Kidney capillary endothelial cell (primary cell): ENCODE results near the gene NCBP2.
"Not testable (repeated sequence)": the region's sequence is repeated elsewhere in the genome, so short reads cannot be mapped to it uniquely, and the experiment has no call there.

Experiments
- DNase-seq: peaks from one replicate; pipeline ENCODE4 v3.0.0-alpha.2; 2018; ENCODE audit warnings: low spot score

NCBP2 gene

DNA sequence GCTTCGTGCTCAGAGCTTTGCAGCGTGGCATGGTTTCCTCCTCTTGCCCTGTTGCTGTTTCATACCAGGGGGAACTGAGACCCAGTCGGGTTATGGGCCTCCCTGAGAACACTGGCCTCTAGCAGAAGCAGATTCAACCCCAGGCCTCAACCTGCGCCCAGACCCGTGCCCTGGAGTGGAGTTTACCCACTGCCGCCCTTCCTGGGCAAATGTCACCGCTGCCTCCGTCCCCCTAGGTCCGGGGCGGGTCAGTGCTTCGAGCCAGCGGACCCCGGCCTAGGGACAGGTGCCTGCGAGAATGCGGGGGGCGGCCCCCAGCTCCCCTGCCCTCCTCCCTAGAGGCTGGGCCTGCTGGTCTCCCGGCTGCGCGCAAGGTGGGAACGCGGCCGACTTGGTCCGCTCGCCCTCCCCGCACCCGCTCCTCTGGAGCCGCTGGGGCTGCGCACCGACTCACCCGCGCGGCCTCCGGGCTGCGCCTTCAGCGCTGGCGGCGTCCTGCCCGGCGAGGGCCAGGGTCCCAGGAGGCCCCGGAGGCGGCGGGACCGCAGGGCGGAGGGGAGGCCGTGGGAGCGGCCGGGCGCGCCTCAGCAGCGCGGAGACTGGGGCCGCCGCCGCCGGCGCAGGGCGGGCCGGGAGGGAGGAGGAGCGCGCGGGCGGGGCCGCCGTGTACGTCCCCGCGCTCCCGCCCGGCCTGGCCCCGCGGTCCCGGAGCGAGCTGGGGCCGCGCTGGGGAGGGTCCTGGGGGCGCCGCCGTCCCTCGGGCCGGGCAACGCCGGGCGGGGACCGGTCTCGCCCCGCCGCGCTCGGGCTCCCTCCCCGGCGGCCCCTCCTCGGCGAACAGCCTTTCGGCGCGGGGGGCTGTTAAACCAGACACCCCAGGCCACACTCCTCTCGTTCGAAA, 26.2 kb upstream of the NCBP2 start, which contains the start of gene PIGZ:
PIGZ (minus strand) TSS at position 601 of the 901 bp plus-strand sequence. CDS start 16,802 bp downstream, outside the sequence.
- no peak for DNase-seq

DNA sequence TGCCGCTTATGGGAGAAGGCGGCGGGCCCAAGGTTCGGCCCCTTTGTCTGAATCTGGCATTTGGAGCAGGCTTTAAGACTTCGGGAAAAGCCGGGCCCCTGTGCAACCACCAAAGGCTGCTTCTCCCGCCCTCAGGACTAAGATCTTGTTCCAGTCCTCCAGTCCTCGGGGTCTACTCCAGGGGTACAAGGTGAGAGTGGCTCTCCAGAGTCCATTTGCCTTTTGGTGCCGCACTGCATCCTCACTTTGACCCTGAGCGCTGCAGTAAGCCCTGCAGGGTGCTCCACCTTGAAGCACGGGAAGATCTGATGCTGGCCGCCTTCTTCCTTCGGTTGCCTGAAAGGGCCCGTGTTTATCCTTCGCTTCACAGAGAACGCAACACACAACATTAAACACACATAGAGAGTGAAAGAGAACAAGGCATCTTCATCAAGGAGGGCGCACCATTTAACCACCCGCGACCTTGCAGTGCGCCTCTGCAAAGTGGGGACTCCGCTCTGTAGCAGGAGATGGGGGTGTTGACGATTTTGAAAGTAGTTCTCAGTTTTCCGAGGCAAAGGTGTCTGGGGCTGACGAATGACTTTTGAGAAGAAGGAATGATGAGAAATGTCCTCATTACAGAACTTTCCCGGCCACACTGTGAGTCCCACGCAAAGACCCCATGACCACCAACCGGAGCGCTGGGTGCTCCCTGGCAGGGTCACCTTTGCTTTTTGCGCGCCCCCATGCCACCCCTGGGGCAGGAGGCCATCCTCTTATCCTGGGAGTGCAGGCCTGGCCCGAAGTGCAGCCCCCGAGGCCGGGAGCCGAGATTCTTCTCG, 25.3 kb upstream of the NCBP2 start:
- no peak for DNase-seq

DNA sequence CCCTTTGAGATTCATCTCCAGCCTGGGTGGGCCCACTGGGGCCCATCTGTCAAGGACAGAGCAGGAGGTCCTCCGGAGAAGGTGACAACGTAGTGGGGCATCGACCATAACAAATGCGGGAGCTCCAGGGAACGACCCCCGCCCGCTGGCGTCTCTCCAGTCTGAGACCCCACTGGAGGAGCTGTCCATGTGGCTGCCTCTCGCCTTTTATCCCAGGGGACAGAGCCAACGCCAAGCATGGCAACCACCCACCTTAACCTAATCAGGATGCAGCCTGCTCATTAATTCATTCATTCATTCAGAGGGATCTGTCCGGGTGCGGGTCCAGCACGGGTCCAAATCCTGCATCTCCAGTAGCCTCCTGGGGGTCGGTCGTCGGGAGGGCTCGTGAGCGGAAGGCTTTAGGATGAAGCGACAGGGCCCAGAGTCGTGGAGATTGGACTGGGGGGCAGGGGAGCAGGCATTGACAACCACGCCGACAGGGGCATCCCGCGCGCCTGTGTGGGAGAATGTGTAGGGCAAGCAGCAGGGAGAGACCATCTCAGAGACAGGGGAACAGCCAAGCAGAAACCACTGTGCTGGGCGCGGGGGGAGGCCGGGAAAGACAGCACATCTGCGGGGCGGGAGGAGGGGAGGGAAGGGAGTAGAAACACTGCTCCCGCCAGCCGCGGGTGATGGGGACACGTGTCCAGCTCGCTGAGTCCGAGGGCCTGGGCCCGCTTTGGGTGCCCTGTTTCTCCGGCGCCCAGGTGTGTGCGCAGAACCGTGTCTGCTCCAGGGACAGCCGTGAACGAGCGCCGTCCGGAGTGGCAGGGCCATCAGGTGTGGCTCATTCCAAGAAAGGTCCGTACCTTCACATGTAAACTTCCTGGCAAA, 24.4 kb upstream of the NCBP2 start:
- DNase-seq: no peak

DNA sequence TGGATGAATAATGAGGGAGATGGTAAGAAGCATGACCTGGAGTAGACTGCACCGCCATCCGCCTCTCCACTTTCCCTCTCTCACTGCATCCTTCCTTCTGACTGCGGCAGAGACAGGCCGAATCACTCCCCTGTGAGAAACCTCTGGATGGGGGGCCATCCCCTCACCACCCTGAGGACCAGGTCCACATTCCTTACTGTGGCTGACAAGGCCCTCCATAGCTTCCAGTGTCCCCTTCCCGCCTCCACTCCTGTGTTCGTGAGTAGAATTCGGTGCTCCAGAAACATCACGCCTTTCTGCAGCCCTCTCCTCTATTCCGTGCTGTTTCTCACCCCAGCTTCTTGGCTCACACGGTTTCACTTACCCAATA, 23.5 kb upstream of the NCBP2 start:
- DNase-seq: no peak

GRCh38 chr3:196965112-196965803, 22.9 kb upstream of the NCBP2 start:
- DNase-seq: no peak

- no peak for DNase-seq
Observed at GRCh38 chr3:196963631-196963953, 21.3 kb upstream of the NCBP2 start.

DNA sequence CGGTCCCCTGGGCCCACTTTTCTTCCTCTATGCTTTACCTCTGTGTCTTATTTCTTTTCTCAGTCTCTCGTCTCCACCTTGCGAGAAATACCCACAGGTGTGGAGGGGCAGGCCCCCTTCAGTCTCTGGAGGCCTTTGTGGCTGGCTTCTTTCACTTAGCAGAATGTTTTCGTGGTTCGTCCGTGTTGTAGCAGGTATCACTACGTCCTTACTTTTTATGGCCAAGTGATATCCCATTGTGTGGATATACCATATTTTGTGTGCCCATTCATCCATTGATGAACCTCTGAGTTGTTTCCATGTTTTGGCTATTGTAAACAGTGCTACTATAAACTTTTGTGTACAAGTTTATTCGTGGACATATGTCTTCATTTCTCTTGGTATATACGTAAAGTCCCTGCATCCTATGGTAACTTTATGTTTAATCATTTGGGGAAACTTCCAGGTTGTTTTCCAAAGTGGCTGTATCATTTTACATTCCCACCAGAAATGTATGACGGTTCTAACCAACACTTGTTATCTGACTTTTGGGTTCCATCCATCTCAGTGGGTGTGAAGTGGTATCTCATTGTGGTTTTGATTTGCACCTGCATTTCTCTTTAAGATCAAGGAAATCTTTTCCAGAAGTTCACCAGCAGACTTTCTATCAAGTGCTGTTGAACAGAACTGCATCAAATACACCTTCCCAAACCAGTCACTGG, 20.8 kb upstream of the NCBP2 start:
- DNase-seq: no peak

DNA sequence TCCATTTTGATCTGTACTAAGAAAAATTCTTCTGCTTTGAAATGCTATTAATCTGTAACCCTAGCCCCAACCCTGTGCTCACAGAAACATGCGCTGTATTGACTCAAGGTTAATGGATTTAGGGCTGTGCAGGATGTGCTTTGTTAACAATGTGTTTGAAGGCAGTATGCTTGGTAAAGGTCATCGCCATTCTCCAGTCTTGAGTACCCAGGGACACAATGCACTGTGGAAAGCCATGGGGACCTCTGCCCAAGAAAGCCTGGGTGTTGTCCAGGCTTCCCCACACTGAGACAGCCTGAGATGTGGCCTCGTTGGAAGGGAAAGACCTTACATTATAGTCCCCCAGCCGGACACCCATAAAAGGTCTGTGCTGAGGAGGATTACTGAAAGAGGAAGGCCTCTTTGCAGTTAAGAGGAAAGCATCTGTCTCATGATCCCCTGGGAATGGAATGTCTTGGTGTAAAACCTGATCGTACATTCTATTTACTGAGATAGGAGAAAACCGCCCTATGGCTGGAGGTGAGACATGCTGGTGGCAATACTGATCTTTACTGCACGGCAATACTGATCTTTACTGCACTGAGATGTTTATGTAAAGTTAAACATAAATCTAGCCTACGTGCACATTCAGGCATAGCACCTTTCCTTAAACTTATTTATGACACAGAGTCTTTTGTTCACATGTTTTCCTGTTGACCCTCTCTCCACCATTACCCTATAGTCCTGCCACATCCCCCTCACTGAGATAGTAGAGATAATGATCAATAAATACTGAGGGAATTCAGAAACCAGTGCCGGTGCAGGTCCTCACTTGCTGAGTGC, 20.0 kb upstream of the NCBP2 start:
- DNase-seq: no peak

GRCh38 chr3:196954832-196955231, 12.5 kb upstream of the NCBP2 start:
- DNase-seq: no peak

DNA sequence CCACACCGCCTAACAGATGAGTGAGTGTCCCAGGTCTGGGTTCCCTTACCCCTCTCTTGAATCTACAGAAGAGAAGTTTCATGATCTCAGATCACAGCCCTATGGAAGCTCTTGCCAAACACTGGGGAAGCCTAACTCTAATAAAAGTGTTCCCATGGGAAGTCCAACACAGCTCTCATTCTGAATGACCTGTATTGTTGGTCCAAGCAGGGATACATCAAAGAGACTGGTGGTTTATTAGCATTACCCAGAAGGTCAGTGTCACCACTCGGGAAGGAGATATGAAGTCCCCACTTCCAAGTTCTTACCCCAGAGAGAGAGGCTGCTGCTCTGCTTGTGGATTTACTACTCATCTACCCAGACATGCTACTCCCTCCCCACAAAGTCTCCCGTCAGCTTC, 9.0 kb upstream of the NCBP2 start:
- no peak for DNase-seq

- DNase-seq: no peak
Observed at GRCh38 chr3:196949750-196950149, 7.4 kb upstream of the NCBP2 start.

DNA sequence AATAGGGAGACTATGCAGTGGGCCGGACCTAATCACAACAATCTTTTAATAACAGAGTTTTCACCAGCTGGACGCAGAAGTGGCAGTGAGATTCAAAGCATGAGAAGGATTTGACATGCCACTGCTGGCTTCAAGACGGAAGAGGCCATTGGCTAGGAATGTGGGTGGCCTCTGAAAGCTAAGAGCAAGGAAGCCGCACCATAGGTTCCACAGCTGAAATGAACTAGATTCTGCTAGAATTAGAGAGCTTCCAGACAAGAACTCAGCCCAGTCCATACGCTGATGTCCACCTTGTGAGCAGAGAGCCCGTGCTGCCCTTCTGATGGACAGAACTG, 6.9 kb upstream of the NCBP2 start:
- DNase-seq: no peak

GRCh38 chr3:196948442-196949284, 6.3 kb upstream of the NCBP2 start:
- DNase-seq: no peak

- DNase-seq: no peak
Observed at GRCh38 chr3:196947860-196948441, 5.6 kb upstream of the NCBP2 start.

- DNase-seq: no peak
Observed at GRCh38 chr3:196947136-196947859, 5.0 kb upstream of the NCBP2 start.

GRCh38 chr3:196944037-196944790, 1.9 kb upstream of the NCBP2 start:
- not testable (repeated sequence) for DNase-seq

GRCh38 chr3:196942915-196943277, 568 bp upstream of the NCBP2 start:
- peak; percentile 29 for DNase-seq
